H1 (cell line): ENCODE results near the gene ALK.

Experiments
- EGR1 ChIP-seq: IDR thresholded peaks from 2 replicates; pipeline ENCODE4 v1.6.1; 2011; ENCODE audit warnings: low read depth, low read length, borderline replicate concordance
- EP300 ChIP-seq, 2 experiments: IDR thresholded peaks; 1 replicate in 1 of 2; 2 replicates in 1 of 2; pipeline ENCODE4 v1.6.1; 2011 to 2012; ENCODE audit warnings: low read depth in 2 of 2, low read length in 2 of 2, mild to moderate bottlenecking in 2 of 2, borderline replicate concordance in 1 of 2, inconsistent platforms in 1 of 2, moderate library complexity in 1 of 2
- EZH2 ChIP-seq: fragments of 200-600 bp; sonication (generic); IDR thresholded peaks from 2 replicates; pipeline ENCODE4 v1.7.1; 2012; ENCODE audit warnings: low read depth, mild to moderate bottlenecking, moderate library complexity, low read length, inconsistent platforms; ENCODE audit not compliant: severe bottlenecking
- HDAC2 ChIP-seq, 2 experiments: fragments of 300-600 bp in 1 of 2; sonication (generic) in 1 of 2; IDR thresholded peaks; 2 replicates each; pipeline ENCODE4 v1.6.1; 2011 to 2012; ENCODE audit warnings: low read depth in 2 of 2, low read length in 2 of 2, mild to moderate bottlenecking in 2 of 2, moderate library complexity in 2 of 2, borderline replicate concordance in 1 of 2, inconsistent platforms in 1 of 2
- NRF1 ChIP-seq: IDR thresholded peaks from 2 replicates; pipeline ENCODE4 v1.6.1; 2011; ENCODE audit warnings: mild to moderate bottlenecking, low read depth, low read length, improper control_type of control experiment
- POLR2A ChIP-seq, 2 experiments: IDR thresholded peaks; 1 replicate in 1 of 2; 2 replicates in 1 of 2; pipeline ENCODE4 v1.6.1; 2011; ENCODE audit warnings: low read depth in 2 of 2, low read length in 2 of 2, mild to moderate bottlenecking in 2 of 2; ENCODE audit errors: control extremely low read depth in 1 of 2
- POLR2AphosphoS5 ChIP-seq: IDR thresholded peaks from 2 replicates; pipeline ENCODE4 v1.6.1; 2011; ENCODE audit warnings: low read depth, low read length
- RBBP5 ChIP-seq: IDR thresholded peaks from 2 replicates; pipeline ENCODE4 v1.7.1; 2012; ENCODE audit warnings: low read depth, mild to moderate bottlenecking, inconsistent platforms, low read length, moderate library complexity, borderline replicate concordance
- SIRT6 ChIP-seq: IDR thresholded peaks from one replicate; pipeline ENCODE4 v1.7.1; 2012; ENCODE audit warnings: low read length, inconsistent platforms
- SP1 ChIP-seq: IDR thresholded peaks from 2 replicates; pipeline ENCODE4 v1.6.1; 2011; ENCODE audit warnings: low read depth, low read length
- ZNF274 ChIP-seq: IDR thresholded peaks from 2 replicates; pipeline ENCODE4 v1.7.0; 2012; ENCODE audit warnings: low read length, borderline replicate concordance; ENCODE audit errors: extremely low read depth
- TF ChIP-seq, protein P1 (sequence below): IDR thresholded peaks from 2 replicates; pipeline ENCODE4 v1.6.1; 2012; ENCODE audit warnings: inconsistent platforms
- TF ChIP-seq, protein P2 (sequence below), 3 experiments: IDR thresholded peaks; 1 replicate in 2 of 3; 2 replicates in 1 of 3; pipeline versions ENCODE4 v1.5.1 to v1.6.1; 2011; ENCODE audit warnings: low read length in 3 of 3, mild to moderate bottlenecking in 3 of 3, inconsistent platforms in 2 of 3, low read depth in 1 of 3, moderate library complexity in 1 of 3; ENCODE audit not compliant: insufficient read depth in 1 of 3; ENCODE audit errors: control extremely low read depth in 1 of 3

- TF ChIP-seq, protein P1, sequence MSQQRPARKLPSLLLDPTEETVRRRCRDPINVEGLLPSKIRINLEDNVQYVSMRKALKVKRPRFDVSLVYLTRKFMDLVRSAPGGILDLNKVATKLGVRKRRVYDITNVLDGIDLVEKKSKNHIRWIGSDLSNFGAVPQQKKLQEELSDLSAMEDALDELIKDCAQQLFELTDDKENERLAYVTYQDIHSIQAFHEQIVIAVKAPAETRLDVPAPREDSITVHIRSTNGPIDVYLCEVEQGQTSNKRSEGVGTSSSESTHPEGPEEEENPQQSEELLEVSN = no peak
- TF ChIP-seq, protein P2, sequence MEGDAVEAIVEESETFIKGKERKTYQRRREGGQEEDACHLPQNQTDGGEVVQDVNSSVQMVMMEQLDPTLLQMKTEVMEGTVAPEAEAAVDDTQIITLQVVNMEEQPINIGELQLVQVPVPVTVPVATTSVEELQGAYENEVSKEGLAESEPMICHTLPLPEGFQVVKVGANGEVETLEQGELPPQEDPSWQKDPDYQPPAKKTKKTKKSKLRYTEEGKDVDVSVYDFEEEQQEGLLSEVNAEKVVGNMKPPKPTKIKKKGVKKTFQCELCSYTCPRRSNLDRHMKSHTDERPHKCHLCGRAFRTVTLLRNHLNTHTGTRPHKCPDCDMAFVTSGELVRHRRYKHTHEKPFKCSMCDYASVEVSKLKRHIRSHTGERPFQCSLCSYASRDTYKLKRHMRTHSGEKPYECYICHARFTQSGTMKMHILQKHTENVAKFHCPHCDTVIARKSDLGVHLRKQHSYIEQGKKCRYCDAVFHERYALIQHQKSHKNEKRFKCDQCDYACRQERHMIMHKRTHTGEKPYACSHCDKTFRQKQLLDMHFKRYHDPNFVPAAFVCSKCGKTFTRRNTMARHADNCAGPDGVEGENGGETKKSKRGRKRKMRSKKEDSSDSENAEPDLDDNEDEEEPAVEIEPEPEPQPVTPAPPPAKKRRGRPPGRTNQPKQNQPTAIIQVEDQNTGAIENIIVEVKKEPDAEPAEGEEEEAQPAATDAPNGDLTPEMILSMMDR (IDR thresholded peaks at IDR 0.05; ENCODE audit: control extremely low read depth in 1 of 3, insufficient read depth in 1 of 3, low read depth in 1 of 3, low read length in 3 of 3) = no peak
- TF ChIP-seq SIRT6 = no peak
- no peak for TF ChIP-seq ZNF274
- TF ChIP-seq RBBP5 = no peak
- TF ChIP-seq SP1 = no peak
- TF ChIP-seq NRF1 = no peak
- TF ChIP-seq EZH2 = no peak
- no peak for TF ChIP-seq EGR1
- no peak for TF ChIP-seq POLR2A (IDR thresholded peaks at IDR 0.05; ENCODE audit: control extremely low read depth in 1 of 2, low read depth in 2 of 2, low read length in 2 of 2)
- no peak for TF ChIP-seq EP300 (IDR thresholded peaks at IDR 0.05; ENCODE audit: borderline replicate concordance in 1 of 2, low read depth in 2 of 2, low read length in 2 of 2)
- TF ChIP-seq HDAC2 (IDR thresholded peaks at IDR 0.05; ENCODE audit: borderline replicate concordance in 1 of 2, low read depth in 2 of 2, low read length in 2 of 2) = no peak
- TF ChIP-seq POLR2AphosphoS5 = no peak
These were observed 339.3 kb downstream of the ALK start for GRCh38 chr2:29582062-29582461.
